BE2C (cell line): ENCODE results near the gene PTK6.

Source experiments
- DNase-seq: peaks from one replicate; pipeline ENCODE4 v3.0.0-alpha.2; 2020
- H3K27me3 ChIP-seq: fragments of 250-450 bp; sonication (Bioruptor Pico); 2 replicates; pipeline ENCODE4 v1.5.1; 2020; ENCODE audit warnings: mild to moderate bottlenecking
- H3K36me3 ChIP-seq: fragments of 250-450 bp; sonication (Bioruptor Pico); 2 replicates; pipeline ENCODE4 v1.5.1; 2020; ENCODE audit warnings: mild to moderate bottlenecking
- H3K4me1 ChIP-seq: fragments of 250-450 bp; sonication (Bioruptor Pico); 2 replicates; pipeline ENCODE4 v1.5.1; 2020
- H3K4me3 ChIP-seq: 2 replicates; pipeline ENCODE4 v1.5.1; 2011; ENCODE audit warnings: low read depth, low read length
- H3K9me3 ChIP-seq: fragments of 250-450 bp; sonication (Bioruptor Pico); 2 replicates; pipeline ENCODE4 v1.5.1; 2020
- CTCF ChIP-seq: IDR thresholded peaks from 2 replicates; pipeline ENCODE4 v1.5.1; 2012; ENCODE audit warnings: mild to moderate bottlenecking, low read depth, low read length

Gene PTK6

GRCh38 chr20:63558804-63559484 is 21.8 kb upstream of the PTK6 start:
- no peaks in the 10 kb centered on the region for H3K36me3 ChIP-seq
- no peaks in the 10 kb centered on the region for H3K9me3 ChIP-seq
- no peak overlapping the region for H3K4me3 ChIP-seq
- no peak for TF ChIP-seq CTCF
- H3K4me1 ChIP-seq, result peaks cover 6% of the 10 kb centered on the region; the same call in 1 of the 2 replicates
- DNase-seq, result no peak
- no peaks in the 10 kb centered on the region for H3K27me3 ChIP-seq

- no peak for DNase-seq
- Histone ChIP-seq H3K4me1 (peaks cover 9% of the 10 kb centered on the region; the same call in 1 of the 2 replicates), H3K4me3 (no peak overlapping the region), H3K9me3 (no peaks in the 10 kb centered on the region), H3K27me3 (no peaks in the 10 kb centered on the region), H3K36me3 (no peaks in the 10 kb centered on the region)
- TF ChIP-seq CTCF, result no peak
Measured at GRCh38 chr20:63557481-63557891, 20.3 kb upstream of the PTK6 start.

GRCh38 chr20:63556873-63557478 is 19.8 kb upstream of the PTK6 start:
- H3K4me3 ChIP-seq, result no peak overlapping the region
- no peaks in the 10 kb centered on the region for H3K9me3 ChIP-seq
- no peaks in the 10 kb centered on the region for H3K27me3 ChIP-seq
- no peak for TF ChIP-seq CTCF
- H3K36me3 ChIP-seq, result no peaks in the 10 kb centered on the region
- no peak for DNase-seq
- H3K4me1 ChIP-seq, result peaks cover 9% of the 10 kb centered on the region; the same call in 1 of the 2 replicates

GRCh38 chr20:63555661-63556381 is 18.6 kb upstream of the PTK6 start:
- TF ChIP-seq CTCF, result no peak
- H3K9me3 ChIP-seq, result no peaks in the 10 kb centered on the region
- H3K4me1 ChIP-seq, result peaks cover 9% of the 10 kb centered on the region; the same call in 1 of the 2 replicates
- no peaks in the 10 kb centered on the region for H3K36me3 ChIP-seq
- no peaks in the 10 kb centered on the region for H3K27me3 ChIP-seq
- DNase-seq, result no peak
- H3K4me3 ChIP-seq, result no peak overlapping the region

GRCh38 chr20:63554361-63555278 is 17.4 kb upstream of the PTK6 start:
- no peaks in the 10 kb centered on the region for H3K36me3 ChIP-seq
- H3K4me1 ChIP-seq, result peaks cover 9% of the 10 kb centered on the region; the same call in 1 of the 2 replicates
- no peak for TF ChIP-seq CTCF

More at GRCh38 chr20:63554361-63555278, 17.4 kb upstream of the PTK6 start:
- no peaks in the 10 kb centered on the region for H3K27me3 ChIP-seq
- no peak for DNase-seq
- peak overlapping the region; percentile 66 for H3K4me3 ChIP-seq
- H3K9me3 ChIP-seq, result no peaks in the 10 kb centered on the region
